ENCODE results near the gene GNE. TPM values are rescaled to one million over a fixed set of nuclear protein-coding genes. Genes with fewer than 3 reads are reported as not detected.
A peak's percentile ranks its signal among the peaks of the same experiment; 100 is the strongest.
"Not testable (repeated sequence)": the region's sequence is repeated elsewhere in the genome, so short reads cannot be mapped to it uniquely, and the experiment has no call there.

GNE gene
- total RNA-seq, 1 experiment from 2014 or later, result 23.6 TPM

DNA sequence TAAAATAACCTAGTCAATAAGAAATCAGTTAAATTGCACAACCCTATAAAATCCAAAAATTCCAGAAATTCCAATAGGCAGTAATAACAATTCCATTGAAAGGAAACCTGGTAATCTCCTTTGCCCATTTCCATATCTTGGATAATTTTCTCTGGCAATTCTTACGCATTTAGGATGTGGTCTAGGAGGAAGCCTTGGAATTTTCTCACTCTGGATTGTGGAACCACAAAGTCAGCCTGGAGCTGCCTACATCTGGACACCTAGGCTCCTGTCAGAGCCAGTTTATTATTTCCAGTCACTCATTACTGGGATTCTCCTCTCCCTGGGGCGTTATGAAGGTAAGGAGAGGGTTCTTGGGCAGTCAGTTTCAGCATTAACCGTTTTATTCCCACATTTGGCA, 40.3 kb upstream of the GNE start:
- intact Hi-C loops (cut with micrococcal nuclease; ENCODE audit: unreplicated experiment), result no loop called here
- Mint-ChIP-seq H3K36me3 (ENCODE audit: insufficient read depth, unreplicated experiment) (no peaks in the 10 kb centered on the region), H3K4me1 (ENCODE audit: low read depth, unreplicated experiment) (no peaks in the 10 kb centered on the region), H3K27me3 (ENCODE audit: unreplicated experiment) (no peaks in the 10 kb centered on the region), H3K27ac (ENCODE audit: unreplicated experiment) (no peak overlapping the region), H3K4me3 (ENCODE audit: low read depth, unreplicated experiment) (no peak overlapping the region), H3K9me3 (ENCODE audit: low read depth, unreplicated experiment) (no peaks in the 10 kb centered on the region)
- TF ChIP-seq CTCF (IDR thresholded peaks at IDR 0.05; ENCODE audit: unreplicated experiment), result no peak
- CTCF ChIA-PET, result no interaction called here
- BruUV-seq (replicated peaks), result no TSS peak
- DNase-seq, result no peak

- Mint-ChIP-seq H3K27me3 (ENCODE audit: unreplicated experiment) (no peaks in the 10 kb centered on the region), H3K4me3 (ENCODE audit: low read depth, unreplicated experiment) (no peak overlapping the region), H3K27ac (ENCODE audit: unreplicated experiment) (no peak overlapping the region), H3K36me3 (ENCODE audit: insufficient read depth, unreplicated experiment) (no peaks in the 10 kb centered on the region), H3K9me3 (ENCODE audit: low read depth, unreplicated experiment) (no peaks in the 10 kb centered on the region), H3K4me1 (ENCODE audit: low read depth, unreplicated experiment) (no peaks in the 10 kb centered on the region)
- intact Hi-C loops (cut with micrococcal nuclease; ENCODE audit: unreplicated experiment), result no loop called here
- BruUV-seq (replicated peaks), result no TSS peak
- no peak for DNase-seq
- TF ChIP-seq CTCF (IDR thresholded peaks at IDR 0.05; ENCODE audit: unreplicated experiment), result no peak
- CTCF ChIA-PET, result no interaction called here
These were observed 39.5 kb upstream of the GNE start for GRCh38 chr9:36297798-36298197.

- H3K4me3 Mint-ChIP-seq (ENCODE audit: low read depth, unreplicated experiment); BruUV-seq (replicated peaks); H3K27ac Mint-ChIP-seq (ENCODE audit: unreplicated experiment); H3K36me3 Mint-ChIP-seq (ENCODE audit: insufficient read depth, unreplicated experiment); H3K4me1 Mint-ChIP-seq (ENCODE audit: low read depth, unreplicated experiment); intact Hi-C loops (cut with micrococcal nuclease; ENCODE audit: unreplicated experiment); H3K27me3 Mint-ChIP-seq (ENCODE audit: unreplicated experiment); H3K9me3 Mint-ChIP-seq (ENCODE audit: low read depth, unreplicated experiment); DNase-seq; CTCF ChIA-PET: not testable (repeated sequence)
These were observed 36.7 kb upstream of the GNE start for GRCh38 chr9:36294996-36295395.

DNA sequence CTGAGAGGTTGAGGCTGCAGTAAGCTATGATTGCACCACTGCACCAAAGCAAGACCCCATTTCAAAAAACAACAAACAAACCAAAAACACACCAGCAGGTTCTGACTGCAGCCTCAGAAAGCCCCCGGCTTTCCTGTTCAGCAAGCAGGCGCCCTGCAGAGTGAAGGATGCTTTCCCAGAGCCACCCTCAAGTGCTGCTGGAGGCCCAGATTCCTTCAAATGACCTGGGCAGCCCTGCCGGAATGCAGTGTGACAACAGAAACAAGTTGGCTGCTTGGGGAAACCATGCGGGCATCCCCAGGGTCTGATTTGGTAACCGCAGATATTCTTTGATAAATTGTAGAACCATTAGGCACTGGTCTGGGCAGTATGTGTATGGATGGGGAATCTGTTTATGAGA, 35.7 kb upstream of the GNE start:
- H3K4me3 Mint-ChIP-seq (ENCODE audit: low read depth, unreplicated experiment), result no peak overlapping the region
- H3K9me3 Mint-ChIP-seq (ENCODE audit: low read depth, unreplicated experiment), result no peaks in the 10 kb centered on the region
- no peak for TF ChIP-seq CTCF (IDR thresholded peaks at IDR 0.05; ENCODE audit: unreplicated experiment)
- no peak for DNase-seq
- no peaks in the 10 kb centered on the region for H3K36me3 Mint-ChIP-seq (ENCODE audit: insufficient read depth, unreplicated experiment)
- H3K4me1 Mint-ChIP-seq (ENCODE audit: low read depth, unreplicated experiment), result no peaks in the 10 kb centered on the region
- no peaks in the 10 kb centered on the region for H3K27me3 Mint-ChIP-seq (ENCODE audit: unreplicated experiment)
- peak overlapping the region; percentile 56 for H3K27ac Mint-ChIP-seq (ENCODE audit: unreplicated experiment)
- CTCF ChIA-PET, result no interaction called here
- BruUV-seq (replicated peaks), result no TSS peak
- intact Hi-C loops (cut with micrococcal nuclease; ENCODE audit: unreplicated experiment), result no loop called here

GRCh38 chr9:36293171-36293570, 34.9 kb upstream of the GNE start:
- no peak for TF ChIP-seq CTCF (IDR thresholded peaks at IDR 0.05; ENCODE audit: unreplicated experiment)
- H3K4me1 Mint-ChIP-seq (ENCODE audit: low read depth, unreplicated experiment), result no peaks in the 10 kb centered on the region
- DNase-seq, result no peak
- no TSS peak for BruUV-seq (replicated peaks)
- H3K27ac Mint-ChIP-seq (ENCODE audit: unreplicated experiment), result no peak overlapping the region
- H3K9me3 Mint-ChIP-seq (ENCODE audit: low read depth, unreplicated experiment), result no peaks in the 10 kb centered on the region
- no peaks in the 10 kb centered on the region for H3K36me3 Mint-ChIP-seq (ENCODE audit: insufficient read depth, unreplicated experiment)
- CTCF ChIA-PET, result no interaction called here
- H3K4me3 Mint-ChIP-seq (ENCODE audit: low read depth, unreplicated experiment), result no peak overlapping the region
- intact Hi-C loops (cut with micrococcal nuclease; ENCODE audit: unreplicated experiment), result no loop called here
- H3K27me3 Mint-ChIP-seq (ENCODE audit: unreplicated experiment), result no peaks in the 10 kb centered on the region
